Body of pancreas (tissue), 4 donors: ENCODE measurements around the gene PRKD1.

Experiments used
- CTCF ChIP-seq, 7 experiments: fragments of 450-650 bp in 4 of 7; fragments of 200-600 bp in 3 of 7; sonication (generic) in 3 of 7; IDR thresholded peaks; one replicate each; pipeline ENCODE4 v1.5.1; 2016 to 2019; ENCODE audit warnings: antibody characterized with exemption in 7 of 7
- POLR2A ChIP-seq, 3 donors: fragments of 450-650 bp; IDR thresholded peaks; one replicate each; pipeline ENCODE4 v1.6.1; 2016; ENCODE audit warnings: antibody characterized with exemption in 3 of 3, mild to moderate bottlenecking in 2 of 3

GRCh38 chr14:29856516-29856915 is 71.1 kb downstream of the PRKD1 start:
- TF ChIP-seq CTCF (IDR thresholded peaks at IDR 0.05) (no peak), POLR2A (IDR thresholded peaks at IDR 0.05) (no peak)
